K562 (cell line): ENCODE results near the gene SBK1. TPM values are rescaled to one million over a fixed set of nuclear protein-coding genes. Genes with fewer than 3 reads are reported as not detected.

Experiments
- BACH1 ChIP-seq: fragments of 200-800 bp; sonication (Bioruptor generic); IDR thresholded peaks from 2 replicates; pipeline ENCODE4 v1.6.1; 2016; ENCODE audit warnings: missing genetic modification characterization, missing compliant biosample characterization
- CEBPB ChIP-seq: fragments of 450-650 bp; IDR thresholded peaks from 2 replicates; pipeline ENCODE4 v1.6.1; 2016; ENCODE audit warnings: missing genetic modification characterization, missing compliant biosample characterization
- CEBPG ChIP-seq, 3 experiments: fragments of 200-800 bp in 1 of 3; sonication (Bioruptor generic) in 1 of 3; sonication (generic) in 1 of 3; formaldehyde crosslinking in 1 of 3; IDR thresholded peaks in 2 of 3; conservative IDR thresholded peaks in 1 of 3; 2 replicates each; pipeline versions ENCODE4 v1.6.1 to v1.8.0; 2016 to 2022; ENCODE audit warnings: missing compliant biosample characterization in 2 of 3, missing genetic modification characterization in 2 of 3, mild to moderate bottlenecking in 1 of 3, missing genetic modification reagents in 1 of 3
- DMBX1 ChIP-seq: fragments of 250-450 bp; sonication (Bioruptor Pico); IDR thresholded peaks from 2 replicates; pipeline ENCODE4 v1.8.0; 2022; ENCODE audit warnings: inconsistent platforms, mild to moderate bottlenecking, moderate library complexity, borderline replicate concordance
- EP400 ChIP-seq: fragments of 450-650 bp; IDR thresholded peaks from 2 replicates; pipeline ENCODE4 v1.6.1; 2017; ENCODE audit warnings: antibody characterized with exemption, mild to moderate bottlenecking, moderate library complexity
- MAFF ChIP-seq: IDR thresholded peaks from 2 replicates; pipeline ENCODE4 v1.6.1; 2012; ENCODE audit warnings: low read length, improper control_type of control experiment
- MYC ChIP-seq, 2 experiments: fragments of 250-450 bp in 1 of 2; sonication (Bioruptor Pico) in 1 of 2; IDR thresholded peaks; 2 replicates each; pipeline versions ENCODE4 v1.5.1 to v1.6.1; 2012 to 2021; ENCODE audit warnings: low read depth in 2 of 2, borderline replicate concordance in 1 of 2, improper control_type of control experiment in 1 of 2, low read length in 1 of 2, mild to moderate bottlenecking in 1 of 2, moderate library complexity in 1 of 2
- NFE2 ChIP-seq: IDR thresholded peaks from 2 replicates; pipeline ENCODE4 v1.6.1; 2014; ENCODE audit warnings: antibody characterized with exemption, low read depth
- SAFB2 ChIP-seq: fragments of 200-400 bp; formaldehyde crosslinking; IDR thresholded peaks from 2 replicates; pipeline ENCODE4 v1.6.1; 2018; ENCODE audit warnings: borderline replicate concordance, low read length, low read depth, moderate library complexity; ENCODE audit not compliant: severe bottlenecking
- SUPT5H ChIP-seq: fragments of 450-650 bp; IDR thresholded peaks from 2 replicates; pipeline ENCODE4 v1.6.1; 2016
- ZNF764 ChIP-seq: fragments of 250-450 bp; sonication (Bioruptor Pico); IDR thresholded peaks from 2 replicates; pipeline ENCODE4 v1.4.0; 2020; ENCODE audit warnings: low read depth, mild to moderate bottlenecking, moderate library complexity
- polyA plus RNA-seq, 8 experiments: library from polyadenylated mRNA; depleted of rRNA in 4 of 8; stranded (reverse) in 5 of 8; unstranded in 3 of 8; fragments of >200 nt; fragmentation: Nextera tagmentation in 2 of 8; fragmentation: Illumina TruSeq in 1 of 8; extraction: Ambion mirVana in 2 of 8; extraction: Trizol in 1 of 8; gene quantifications; 2 replicates each; pipeline versions ENCODE4 v1.2.1 to v1.2.3, GENCODE V29; 2011 to 2014; ENCODE audit warnings: inconsistent platforms in 1 of 8, missing spikeins in 1 of 8
- total RNA-seq, 7 experiments: library from RNA; depleted of rRNA in 6 of 7; stranded (reverse); fragments of >200 nt in 6 of 7; fragmentation: Illumina TruSeq in 2 of 7; extraction: Trizol in 2 of 7; gene quantifications; 2 replicates each; pipeline versions ENCODE4 v1.2.1 to v1.2.3, GENCODE V29; 2011 to 2021; ENCODE audit warnings: low replicate concordance in 1 of 7
- TF ChIP-seq, protein P1 (sequence below), 2 experiments: fragments of 200-800 bp in 1 of 2; sonication (Bioruptor generic) in 1 of 2; sonication (generic) in 1 of 2; formaldehyde crosslinking in 1 of 2; IDR thresholded peaks in 1 of 2; conservative IDR thresholded peaks in 1 of 2; 2 replicates each; pipeline versions ENCODE4 v1.5.0 to v1.6.1; 2016 to 2020; ENCODE audit warnings: missing compliant biosample characterization in 1 of 2, missing genetic modification characterization in 1 of 2, missing genetic modification reagents in 1 of 2
- TF ChIP-seq, protein P2 (sequence below), 2 experiments: fragments of 150-350 bp in 1 of 2; IDR thresholded peaks; 2 replicates each; pipeline ENCODE4 v1.6.1; 2012 to 2016; ENCODE audit warnings: low read depth in 2 of 2, low read length in 2 of 2, mild to moderate bottlenecking in 1 of 2, moderate library complexity in 1 of 2

SBK1 gene
- total and polyA plus RNA-seq, 9 of the 15 experiments (the other 6 are each of a cell fraction or from before 2014, with no cell fraction given) = 0.01 to 0.07 (median 0.03) TPM; not detected in 6

DNA sequence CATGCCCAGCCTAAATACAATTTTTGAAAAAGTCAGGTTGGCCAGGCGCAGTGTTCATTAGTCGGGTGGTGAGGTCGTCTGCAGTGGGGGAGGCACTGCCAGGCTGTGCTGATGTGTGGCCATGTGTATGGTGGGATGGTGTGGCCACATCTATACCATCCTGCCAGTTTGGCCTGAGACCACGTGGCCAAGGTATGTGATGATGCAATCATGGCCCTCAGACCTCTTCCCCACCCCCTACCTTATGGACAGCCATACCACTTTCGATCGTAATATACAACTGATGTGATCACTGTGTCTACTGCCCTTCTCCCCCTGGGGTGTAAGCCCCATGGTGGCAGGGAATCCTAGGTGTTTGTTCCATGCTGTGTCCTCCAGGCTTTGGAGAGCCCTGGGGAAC, 23.7 kb downstream of the SBK1 start (continued):
- TF ChIP-seq NFE2 (no peak), DMBX1 (CRISPR knock-in tag) (no peak), MAFF (no peak), CEBPG (CRISPR knock-in tag; IDR thresholded peaks at IDR 0.05) (peak; percentile 80), CEBPG (tag; conservative IDR thresholded peaks at IDR 0.05 in 1 of 2, IDR thresholded peaks at IDR 0.05 in 1 of 2) (peak; percentile 63 to 73; a peak in 3 of 4 replicates), SAFB2 (no peak), MYC (IDR thresholded peaks at IDR 0.05; ENCODE audit: low read depth, low read length) (peak; percentile 63), MYC (CRISPR knock-in tag; IDR thresholded peaks at IDR 0.05; ENCODE audit: borderline replicate concordance, low read depth) (no peak), ZNF764 (CRISPR knock-in tag) (no peak), CEBPB (peak; percentile 82), SUPT5H (no peak), BACH1 (tag) (no peak), EP400 (peak; percentile 56; the same call in 1 of the 2 replicates)
- TF ChIP-seq, protein P1, sequence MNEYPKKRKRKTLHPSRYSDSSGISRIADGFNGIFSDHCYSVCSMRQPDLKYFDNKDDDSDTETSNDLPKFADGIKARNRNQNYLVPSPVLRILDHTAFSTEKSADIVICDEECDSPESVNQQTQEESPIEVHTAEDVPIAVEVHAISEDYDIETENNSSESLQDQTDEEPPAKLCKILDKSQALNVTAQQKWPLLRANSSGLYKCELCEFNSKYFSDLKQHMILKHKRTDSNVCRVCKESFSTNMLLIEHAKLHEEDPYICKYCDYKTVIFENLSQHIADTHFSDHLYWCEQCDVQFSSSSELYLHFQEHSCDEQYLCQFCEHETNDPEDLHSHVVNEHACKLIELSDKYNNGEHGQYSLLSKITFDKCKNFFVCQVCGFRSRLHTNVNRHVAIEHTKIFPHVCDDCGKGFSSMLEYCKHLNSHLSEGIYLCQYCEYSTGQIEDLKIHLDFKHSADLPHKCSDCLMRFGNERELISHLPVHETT (CRISPR knock-in tag; conservative IDR thresholded peaks at IDR 0.05 in 1 of 2, IDR thresholded peaks at IDR 0.05 in 1 of 2) = no peak
- TF ChIP-seq, protein P2, sequence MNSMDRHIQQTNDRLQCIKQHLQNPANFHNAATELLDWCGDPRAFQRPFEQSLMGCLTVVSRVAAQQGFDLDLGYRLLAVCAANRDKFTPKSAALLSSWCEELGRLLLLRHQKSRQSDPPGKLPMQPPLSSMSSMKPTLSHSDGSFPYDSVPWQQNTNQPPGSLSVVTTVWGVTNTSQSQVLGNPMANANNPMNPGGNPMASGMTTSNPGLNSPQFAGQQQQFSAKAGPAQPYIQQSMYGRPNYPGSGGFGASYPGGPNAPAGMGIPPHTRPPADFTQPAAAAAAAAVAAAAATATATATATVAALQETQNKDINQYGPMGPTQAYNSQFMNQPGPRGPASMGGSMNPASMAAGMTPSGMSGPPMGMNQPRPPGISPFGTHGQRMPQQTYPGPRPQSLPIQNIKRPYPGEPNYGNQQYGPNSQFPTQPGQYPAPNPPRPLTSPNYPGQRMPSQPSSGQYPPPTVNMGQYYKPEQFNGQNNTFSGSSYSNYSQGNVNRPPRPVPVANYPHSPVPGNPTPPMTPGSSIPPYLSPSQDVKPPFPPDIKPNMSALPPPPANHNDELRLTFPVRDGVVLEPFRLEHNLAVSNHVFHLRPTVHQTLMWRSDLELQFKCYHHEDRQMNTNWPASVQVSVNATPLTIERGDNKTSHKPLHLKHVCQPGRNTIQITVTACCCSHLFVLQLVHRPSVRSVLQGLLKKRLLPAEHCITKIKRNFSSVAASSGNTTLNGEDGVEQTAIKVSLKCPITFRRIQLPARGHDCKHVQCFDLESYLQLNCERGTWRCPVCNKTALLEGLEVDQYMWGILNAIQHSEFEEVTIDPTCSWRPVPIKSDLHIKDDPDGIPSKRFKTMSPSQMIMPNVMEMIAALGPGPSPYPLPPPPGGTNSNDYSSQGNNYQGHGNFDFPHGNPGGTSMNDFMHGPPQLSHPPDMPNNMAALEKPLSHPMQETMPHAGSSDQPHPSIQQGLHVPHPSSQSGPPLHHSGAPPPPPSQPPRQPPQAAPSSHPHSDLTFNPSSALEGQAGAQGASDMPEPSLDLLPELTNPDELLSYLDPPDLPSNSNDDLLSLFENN (IDR thresholded peaks at IDR 0.05; ENCODE audit: low read depth in 2 of 2, low read length in 2 of 2) = no peak
